ENCODE measurements around the gene VWC2L. TPM values are rescaled to one million over a fixed set of nuclear protein-coding genes. Genes with fewer than 3 reads are reported as not detected.

Gene VWC2L
- total and polyA plus RNA-seq, 2 experiments from 2014 or later: not detected

- Histone ChIP-seq H3K79me2 (ENCODE audit: insufficient read depth) (no peaks in the 10 kb centered on the region), H3F3A (ENCODE audit: insufficient read depth) (no peaks in the 10 kb centered on the region), H4K20me1 (ENCODE audit: insufficient read depth) (no peaks in the 10 kb centered on the region), H3K4me2 (ENCODE audit: unreplicated experiment) (no peak overlapping the region), H3K9me2 (ENCODE audit: insufficient read depth) (no peaks in the 10 kb centered on the region), H3K9ac (no peak overlapping the region), H3K4me3 (no peak overlapping the region), H2AFZ (no peak overlapping the region), H3K27me3 (replicated peaks; ENCODE audit: insufficient read depth) (no peaks in the 10 kb centered on the region; the same call in 1 of the 2 replicates), H3K9me3 (ENCODE audit: low read depth) (no peaks in the 10 kb centered on the region), H3K36me3 (ENCODE audit: low read depth) (no peaks in the 10 kb centered on the region), H3K4me1 (ENCODE audit: insufficient read depth) (no peaks in the 10 kb centered on the region), H3K27ac (no peak overlapping the region)
- TF ChIP-seq EZH2phosphoT487 (IDR thresholded peaks at IDR 0.05; ENCODE audit: insufficient read depth, low read depth) (no peak), EZH2 (IDR thresholded peaks at IDR 0.05; ENCODE audit: insufficient read depth, poor library complexity, severe bottlenecking) (no peak)
- in situ Hi-C loops (cut with MboI): no loop called here
- no peak for DNase-seq
- WGBS, 2 experiments (ENCODE audit: low coverage in 1 of 2, low lambda C conversion rate in 2 of 2, missing lambda C conversion rate in 2 of 2): 15 to 28% methylated on average over 6 of the region's 6 CpGs
Observed at GRCh38 chr2:214575030-214575429, 164.2 kb downstream of the VWC2L start.

GRCh38 chr2:214575465-214575864 lies 164.6 kb downstream of the VWC2L start:
- H2AFZ ChIP-seq: no peak overlapping the region
- 34 to 37% methylated on average over 7 of the region's 7 CpGs for WGBS, 2 experiments (ENCODE audit: low coverage in 1 of 2, low lambda C conversion rate in 2 of 2, missing lambda C conversion rate in 2 of 2)
- H3K4me2 ChIP-seq (ENCODE audit: unreplicated experiment): no peak overlapping the region
- H3K4me1 ChIP-seq (ENCODE audit: insufficient read depth): no peaks in the 10 kb centered on the region
- in situ Hi-C loops (cut with MboI): no loop called here
- H3K27ac ChIP-seq: no peak overlapping the region
- no peaks in the 10 kb centered on the region for H3K9me2 ChIP-seq (ENCODE audit: insufficient read depth)
- no peaks in the 10 kb centered on the region for H3K79me2 ChIP-seq (ENCODE audit: insufficient read depth)
- TF ChIP-seq EZH2 (IDR thresholded peaks at IDR 0.05; ENCODE audit: insufficient read depth, poor library complexity, severe bottlenecking) (no peak), EZH2phosphoT487 (IDR thresholded peaks at IDR 0.05; ENCODE audit: insufficient read depth, low read depth) (no peak)
- no peaks in the 10 kb centered on the region for H3F3A ChIP-seq (ENCODE audit: insufficient read depth)
- no peak overlapping the region for H3K4me3 ChIP-seq
- no peaks in the 10 kb centered on the region for H3K36me3 ChIP-seq (ENCODE audit: low read depth)
- H4K20me1 ChIP-seq (ENCODE audit: insufficient read depth): no peaks in the 10 kb centered on the region
- no peaks in the 10 kb centered on the region for H3K9me3 ChIP-seq (ENCODE audit: low read depth)
- no peaks in the 10 kb centered on the region; the same call in 1 of the 2 replicates for H3K27me3 ChIP-seq (replicated peaks; ENCODE audit: insufficient read depth)
- no peak for DNase-seq
- no peak overlapping the region for H3K9ac ChIP-seq

- no peaks in the 10 kb centered on the region for H4K20me1 ChIP-seq (ENCODE audit: insufficient read depth)
- no peaks in the 10 kb centered on the region for H3K79me2 ChIP-seq (ENCODE audit: insufficient read depth)
- H3K27ac ChIP-seq: no peak overlapping the region
- no peaks in the 10 kb centered on the region for H3K9me3 ChIP-seq (ENCODE audit: low read depth)
- H3K9ac ChIP-seq: no peak overlapping the region
- H3K4me3 ChIP-seq: no peak overlapping the region
- H3K4me2 ChIP-seq (ENCODE audit: unreplicated experiment): no peak overlapping the region
- H3K36me3 ChIP-seq (ENCODE audit: low read depth): no peaks in the 10 kb centered on the region
- H3F3A ChIP-seq (ENCODE audit: insufficient read depth): no peaks in the 10 kb centered on the region
- TF ChIP-seq EZH2phosphoT487 (IDR thresholded peaks at IDR 0.05; ENCODE audit: insufficient read depth, low read depth): no peak
- TF ChIP-seq EZH2 (IDR thresholded peaks at IDR 0.05; ENCODE audit: insufficient read depth, poor library complexity, severe bottlenecking): no peak
- H2AFZ ChIP-seq: no peak overlapping the region
- H3K4me1 ChIP-seq (ENCODE audit: insufficient read depth): no peaks in the 10 kb centered on the region
- no peaks in the 10 kb centered on the region for H3K9me2 ChIP-seq (ENCODE audit: insufficient read depth)
- in situ Hi-C loops (cut with MboI): no loop called here
- no peaks in the 10 kb centered on the region for H3K27me3 ChIP-seq (replicated peaks; ENCODE audit: insufficient read depth)
- DNase-seq: peak; percentile 2
- 44 to 58% methylated on average over 6 of the region's 6 CpGs for WGBS, 2 experiments (ENCODE audit: low coverage in 1 of 2, low lambda C conversion rate in 2 of 2, missing lambda C conversion rate in 2 of 2)
Observed at GRCh38 chr2:214577769-214578168, 166.9 kb downstream of the VWC2L start.

DNA sequence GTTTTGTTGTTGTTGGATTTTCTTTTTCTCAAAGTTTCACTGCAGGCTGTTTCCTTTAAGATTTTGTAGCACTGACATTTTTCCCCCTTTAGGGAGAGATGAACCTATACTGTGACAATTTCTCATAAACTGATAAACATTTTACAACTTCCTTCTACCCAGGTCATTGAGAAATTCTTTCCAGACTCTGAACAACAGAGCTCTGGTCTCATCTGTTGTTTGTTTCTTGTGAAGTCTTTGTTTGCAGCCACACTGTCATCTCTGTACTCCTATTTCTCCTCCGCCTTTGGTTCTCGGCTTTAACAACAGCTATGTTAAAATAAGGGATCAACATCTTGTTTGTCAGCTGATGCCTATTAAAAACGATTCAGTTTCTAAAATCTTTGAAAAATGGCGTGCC lies 167.6 kb downstream of the VWC2L start:
- H3K9ac ChIP-seq: no peak overlapping the region
- 3 to 4% methylated on average over 4 of the region's 4 CpGs for WGBS, 2 experiments (ENCODE audit: low coverage in 1 of 2, low lambda C conversion rate in 2 of 2, missing lambda C conversion rate in 2 of 2)
- H2AFZ ChIP-seq: no peak overlapping the region
- H3F3A ChIP-seq (ENCODE audit: insufficient read depth): no peaks in the 10 kb centered on the region
- no peak overlapping the region for H3K4me2 ChIP-seq (ENCODE audit: unreplicated experiment)
- no peak overlapping the region for H3K4me3 ChIP-seq
- H3K27ac ChIP-seq: no peak overlapping the region
- no peaks in the 10 kb centered on the region for H3K4me1 ChIP-seq (ENCODE audit: insufficient read depth)
- H3K27me3 ChIP-seq (replicated peaks; ENCODE audit: insufficient read depth): no peaks in the 10 kb centered on the region
- no peaks in the 10 kb centered on the region for H3K9me2 ChIP-seq (ENCODE audit: insufficient read depth)
- TF ChIP-seq EZH2 (IDR thresholded peaks at IDR 0.05; ENCODE audit: insufficient read depth, poor library complexity, severe bottlenecking) (no peak), EZH2phosphoT487 (IDR thresholded peaks at IDR 0.05; ENCODE audit: insufficient read depth, low read depth) (no peak)
- in situ Hi-C loops (cut with MboI): no loop called here
- H3K36me3 ChIP-seq (ENCODE audit: low read depth): no peaks in the 10 kb centered on the region
- DNase-seq: no peak
- no peaks in the 10 kb centered on the region for H3K79me2 ChIP-seq (ENCODE audit: insufficient read depth)
- H4K20me1 ChIP-seq (ENCODE audit: insufficient read depth): no peaks in the 10 kb centered on the region
- no peaks in the 10 kb centered on the region for H3K9me3 ChIP-seq (ENCODE audit: low read depth)

DNA sequence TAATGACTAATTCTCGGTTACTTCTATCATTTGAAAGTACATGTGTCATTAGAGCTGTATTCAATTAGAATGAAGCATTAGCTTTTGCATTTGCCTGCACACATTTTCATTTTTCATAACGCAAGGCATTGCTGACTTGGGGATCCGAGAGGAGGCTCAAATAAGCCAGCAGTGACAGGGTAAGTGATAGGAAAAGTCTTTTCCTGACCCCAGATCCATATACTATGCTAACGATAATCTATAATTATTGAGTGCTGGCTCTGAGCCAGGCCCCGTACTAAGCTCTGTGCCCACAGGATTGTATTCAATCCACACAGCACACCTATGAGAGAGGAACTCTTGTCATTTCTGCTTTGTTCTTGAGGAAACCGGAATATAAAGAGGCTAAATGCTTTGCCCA lies 168.2 kb downstream of the VWC2L start:
- Histone ChIP-seq H3F3A (ENCODE audit: insufficient read depth) (no peaks in the 10 kb centered on the region), H3K79me2 (ENCODE audit: insufficient read depth) (no peaks in the 10 kb centered on the region), H2AFZ (no peak overlapping the region), H3K36me3 (ENCODE audit: low read depth) (no peaks in the 10 kb centered on the region), H3K9ac (no peak overlapping the region), H3K4me3 (no peak overlapping the region), H3K4me1 (ENCODE audit: insufficient read depth) (no peaks in the 10 kb centered on the region), H3K9me3 (ENCODE audit: low read depth) (no peaks in the 10 kb centered on the region), H3K27me3 (replicated peaks; ENCODE audit: insufficient read depth) (no peaks in the 10 kb centered on the region), H3K9me2 (ENCODE audit: insufficient read depth) (no peaks in the 10 kb centered on the region), H4K20me1 (ENCODE audit: insufficient read depth) (no peaks in the 10 kb centered on the region), H3K4me2 (ENCODE audit: unreplicated experiment) (no peak overlapping the region), H3K27ac (no peak overlapping the region)
- no peak for DNase-seq
- TF ChIP-seq EZH2 (IDR thresholded peaks at IDR 0.05; ENCODE audit: insufficient read depth, poor library complexity, severe bottlenecking): no peak
- in situ Hi-C loops (cut with MboI): no loop called here
- WGBS, 2 experiments (ENCODE audit: low coverage in 1 of 2, low lambda C conversion rate in 2 of 2, missing lambda C conversion rate in 2 of 2): 7 to 9% methylated on average over 6 of the region's 6 CpGs
